HCT116 (cell line): Measurements from ENCODE around the gene PAPPA2. TPM values are rescaled to one million over a fixed set of nuclear protein-coding genes. Genes with fewer than 3 reads are reported as not detected.

Experiments
- ATAC-seq: fragments of 200-7000 bp; cut with Tn5 transposase; 2 replicates; pipeline ENCODE4 v1.9.1; 2020; ENCODE audit warnings: mild to moderate bottlenecking, moderate library complexity
- BruUV-seq: library from RNA; stranded (reverse); fragments of 400-500 nt; replicated peaks from 2 replicates; lab custom pipeline; 2021; lab: Mats Ljungman, UMichigan
- CTCF ChIA-PET: fragments of 300-600 bp; sonication (Branson Sonifier 250); formaldehyde crosslinking; loops from one replicate; lab custom pipeline; 2021; ENCODE audit warnings: antibody characterized with exemption; lab: Charles Lee
- POLR2A ChIA-PET: fragments of 300-600, 350-600 bp; sonication (Branson Sonifier 250); formaldehyde crosslinking; loops from one replicate; lab custom pipeline; 2021; ENCODE audit warnings: antibody characterized with exemption; lab: Charles Lee
- RAD21 ChIA-PET, 2 experiments: fragments of 300-600 bp; sonication (Branson Sonifier 250); formaldehyde crosslinking; loops; one replicate each; lab custom pipeline; 2023; ENCODE audit warnings: low total read pairs in 2 of 2; ENCODE audit not compliant: uncharacterized antibody in 2 of 2, unreplicated experiment in 2 of 2, low non-redundant PET in 1 of 2; lab: Charles Lee
- DNase-seq: peaks from one replicate; pipeline ENCODE4 v3.0.0-alpha.2; 2010; ENCODE audit warnings: low read depth, low spot score
- H2AFZ ChIP-seq: fragments of 200-600 bp; shearing (Covaris generic), sonication (generic); 2 replicates; pipeline ENCODE4 v1.6.1; 2017; ENCODE audit warnings: low read depth, mixed run types, mixed read lengths, antibody characterized with exemption, low read length; ENCODE audit not compliant: poor library complexity, severe bottlenecking
- H3K27ac ChIP-seq: 2 replicates; pipeline ENCODE4 v1.5.1; 2012; ENCODE audit warnings: low read depth, low read length
- H3K27me3 ChIP-seq: fragments of 200-600 bp; sonication (generic); 2 replicates; pipeline ENCODE4 v1.6.1; 2016; ENCODE audit warnings: mixed run types, low read length, mixed read lengths; ENCODE audit not compliant: insufficient read depth
- H3K36me3 ChIP-seq, 2 experiments: fragments of 200-500 bp in 1 of 2; fragments of 200-600 bp in 1 of 2; sonication (Bioruptor generic) in 1 of 2; sonication (generic) in 1 of 2; 2 replicates each; pipeline versions ENCODE4 v1.5.1 to v1.6.1; 2014 to 2016; ENCODE audit warnings: low read length in 2 of 2, inconsistent platforms in 1 of 2, mixed read lengths in 1 of 2, mixed run types in 1 of 2; ENCODE audit not compliant: insufficient read depth in 2 of 2, control insufficient read depth in 1 of 2
- H3K4me1 ChIP-seq, 2 experiments: fragments of 200-600 bp in 1 of 2; sonication (generic) in 1 of 2; 2 replicates each; pipeline versions ENCODE4 v1.5.1 to v1.6.1; 2012 to 2017; ENCODE audit warnings: low read length in 2 of 2, inconsistent platforms in 1 of 2, mild to moderate bottlenecking in 1 of 2, mixed read lengths in 1 of 2, mixed run types in 1 of 2, moderate library complexity in 1 of 2; ENCODE audit not compliant: insufficient read depth in 2 of 2, control insufficient read depth in 1 of 2
- H3K4me2 ChIP-seq: fragments of 200-600 bp; sonication (generic); 2 replicates; pipeline ENCODE4 v1.6.1; 2017; ENCODE audit warnings: mixed run types, low read length, mixed read lengths
- H3K4me3 ChIP-seq, 2 experiments: fragments of 200-600 bp in 1 of 2; sonication (generic) in 1 of 2; replicated peaks in 1 of 2; 2 replicates each; pipeline ENCODE4 v1.5.1; 2011 to 2016; ENCODE audit warnings: low read length in 2 of 2, control low read depth in 1 of 2, low read depth in 1 of 2, mild to moderate bottlenecking in 1 of 2, mixed read lengths in 1 of 2, mixed run types in 1 of 2
- H3K79me2 ChIP-seq: fragments of 200-600 bp; sonication (generic); 2 replicates; pipeline ENCODE4 v1.6.1; 2017; ENCODE audit warnings: mild to moderate bottlenecking, mixed run types, low read length, moderate library complexity, mixed read lengths; ENCODE audit not compliant: insufficient read depth
- H3K9ac ChIP-seq: fragments of 200-600 bp; sonication (generic); 2 replicates; pipeline ENCODE4 v1.6.1; 2016; ENCODE audit warnings: low read length, mixed read lengths
- H3K9me2 ChIP-seq: fragments of 200-600 bp; sonication (generic), shearing (Covaris generic); 2 replicates; pipeline ENCODE4 v1.6.1; 2017; ENCODE audit warnings: mixed run types, mild to moderate bottlenecking, moderate library complexity; ENCODE audit not compliant: insufficient read depth
- H3K9me3 ChIP-seq, 2 experiments: fragments of 200-500 bp in 1 of 2; fragments of 200-600 bp in 1 of 2; sonication (Bioruptor generic) in 1 of 2; sonication (generic) in 1 of 2; 2 replicates each; pipeline ENCODE4 v1.6.1; 2014 to 2017; ENCODE audit warnings: low read length in 2 of 2, mixed read lengths in 2 of 2, inconsistent platforms in 1 of 2, low read depth in 1 of 2, mild to moderate bottlenecking in 1 of 2, mixed run types in 1 of 2, moderate library complexity in 1 of 2; ENCODE audit not compliant: control insufficient read depth in 1 of 2, insufficient read depth in 1 of 2
- H4K20me1 ChIP-seq: fragments of 200-600 bp; sonication (generic), shearing (Covaris generic); 2 replicates; pipeline ENCODE4 v1.6.1; 2017; ENCODE audit warnings: mixed run types, mild to moderate bottlenecking, moderate library complexity; ENCODE audit not compliant: insufficient read depth
- ATF3 ChIP-seq: IDR thresholded peaks from 2 replicates; pipeline ENCODE4 v1.6.1; 2012
- CEBPB ChIP-seq: IDR thresholded peaks from 2 replicates; pipeline ENCODE4 v1.6.1; 2012; ENCODE audit warnings: low read depth
- EGR1 ChIP-seq: IDR thresholded peaks from 2 replicates; pipeline ENCODE4 v1.6.1; 2012; ENCODE audit warnings: low read depth
- EZH2 ChIP-seq: fragments of 200-600 bp; sonication (generic); IDR thresholded peaks from 2 replicates; pipeline ENCODE4 v1.6.1; 2017; ENCODE audit warnings: antibody characterized with exemption, mixed run types
- EZH2phosphoT487 ChIP-seq: fragments of 200-600 bp; IDR thresholded peaks from 2 replicates; pipeline ENCODE4 v1.6.1; 2018; ENCODE audit warnings: antibody characterized with exemption, borderline replicate concordance
- JUND ChIP-seq: IDR thresholded peaks from 2 replicates; pipeline ENCODE4 v1.6.1; 2012
- SP1 ChIP-seq: IDR thresholded peaks from 2 replicates; pipeline ENCODE4 v1.6.1; 2012; ENCODE audit warnings: low read depth
- YY1 ChIP-seq: IDR thresholded peaks from 2 replicates; pipeline ENCODE4 v1.6.1; 2011; ENCODE audit warnings: low read length, low read depth, moderate library complexity, mild to moderate bottlenecking; ENCODE audit not compliant: insufficient replicate concordance; ENCODE audit errors: extremely low read depth
- ZFX ChIP-seq: fragments of 450-650 bp; IDR thresholded peaks from 2 replicates; pipeline ENCODE4 v1.6.1; 2017
- intact Hi-C: fragments of 100-400 bp; cut with micrococcal nuclease; formaldehyde crosslinking; loops from 2 replicates; pipeline ENCODE4 v1.10.0; 2022
- total RNA-seq: library from RNA; stranded (reverse); gene quantifications from one replicate; pipeline ENCODE4 v1.2.1, GENCODE V29; 2021; ENCODE audit not compliant: unreplicated experiment
- TF ChIP-seq, protein P1 (sequence below): IDR thresholded peaks from 2 replicates; pipeline ENCODE4 v1.6.1; 2012; ENCODE audit warnings: low read depth

The PAPPA2 gene
- total RNA-seq, 1 experiment from 2014 or later = not detected

- Histone ChIP-seq H3K9me3 (no peaks in the 10 kb centered on the region), H2AFZ (no peak overlapping the region), H3K4me3 (no peak overlapping the region), H3K9me2 (no peaks in the 10 kb centered on the region), H3K36me3 (no peaks in the 10 kb centered on the region), H3K4me2 (no peak overlapping the region), H3K27me3 (peaks cover 7% of the 10 kb centered on the region; the same call in 1 of the 2 replicates), H3K9ac (no peak overlapping the region), H3K4me1 (no peaks in the 10 kb centered on the region), H3K79me2 (no peaks in the 10 kb centered on the region), H3K27ac (no peak overlapping the region), H4K20me1 (no peaks in the 10 kb centered on the region)
- intact Hi-C loops = no loop called here
- CTCF ChIA-PET = no interaction called here
- ATAC-seq (no peak), DNase-seq (no peak)
- POLR2A ChIA-PET = no interaction called here
- RAD21 ChIA-PET = no interaction called here
- BruUV-seq = no TSS peak
- TF ChIP-seq ZFX (no peak), EGR1 (no peak), JUND (no peak), EZH2 (no peak), EZH2phosphoT487 (no peak), YY1 (no peak), CEBPB (no peak), ATF3 (no peak), SP1 (no peak)
- TF ChIP-seq, protein P1, sequence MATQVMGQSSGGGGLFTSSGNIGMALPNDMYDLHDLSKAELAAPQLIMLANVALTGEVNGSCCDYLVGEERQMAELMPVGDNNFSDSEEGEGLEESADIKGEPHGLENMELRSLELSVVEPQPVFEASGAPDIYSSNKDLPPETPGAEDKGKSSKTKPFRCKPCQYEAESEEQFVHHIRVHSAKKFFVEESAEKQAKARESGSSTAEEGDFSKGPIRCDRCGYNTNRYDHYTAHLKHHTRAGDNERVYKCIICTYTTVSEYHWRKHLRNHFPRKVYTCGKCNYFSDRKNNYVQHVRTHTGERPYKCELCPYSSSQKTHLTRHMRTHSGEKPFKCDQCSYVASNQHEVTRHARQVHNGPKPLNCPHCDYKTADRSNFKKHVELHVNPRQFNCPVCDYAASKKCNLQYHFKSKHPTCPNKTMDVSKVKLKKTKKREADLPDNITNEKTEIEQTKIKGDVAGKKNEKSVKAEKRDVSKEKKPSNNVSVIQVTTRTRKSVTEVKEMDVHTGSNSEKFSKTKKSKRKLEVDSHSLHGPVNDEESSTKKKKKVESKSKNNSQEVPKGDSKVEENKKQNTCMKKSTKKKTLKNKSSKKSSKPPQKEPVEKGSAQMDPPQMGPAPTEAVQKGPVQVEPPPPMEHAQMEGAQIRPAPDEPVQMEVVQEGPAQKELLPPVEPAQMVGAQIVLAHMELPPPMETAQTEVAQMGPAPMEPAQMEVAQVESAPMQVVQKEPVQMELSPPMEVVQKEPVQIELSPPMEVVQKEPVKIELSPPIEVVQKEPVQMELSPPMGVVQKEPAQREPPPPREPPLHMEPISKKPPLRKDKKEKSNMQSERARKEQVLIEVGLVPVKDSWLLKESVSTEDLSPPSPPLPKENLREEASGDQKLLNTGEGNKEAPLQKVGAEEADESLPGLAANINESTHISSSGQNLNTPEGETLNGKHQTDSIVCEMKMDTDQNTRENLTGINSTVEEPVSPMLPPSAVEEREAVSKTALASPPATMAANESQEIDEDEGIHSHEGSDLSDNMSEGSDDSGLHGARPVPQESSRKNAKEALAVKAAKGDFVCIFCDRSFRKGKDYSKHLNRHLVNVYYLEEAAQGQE = no peak
These were observed 333.6 kb downstream of the PAPPA2 start for GRCh38 chr1:176796583-176796982.
